Inflammatory macrophage treated with lipopolysaccharide for 1 hour (primary cell): ENCODE data around the gene CNBP.
A peak's percentile ranks its signal among the peaks of the same experiment; 100 is the strongest.

Experiments
- DNase-seq, 2 donors: peaks; one replicate each; pipeline ENCODE4 v3.0.0-alpha.2; 2020 to 2022

The CNBP gene

GRCh38 chr3:129130291-129130813 is 53.3 kb downstream of the CNBP start:
- DNase-seq: no peak

DNA sequence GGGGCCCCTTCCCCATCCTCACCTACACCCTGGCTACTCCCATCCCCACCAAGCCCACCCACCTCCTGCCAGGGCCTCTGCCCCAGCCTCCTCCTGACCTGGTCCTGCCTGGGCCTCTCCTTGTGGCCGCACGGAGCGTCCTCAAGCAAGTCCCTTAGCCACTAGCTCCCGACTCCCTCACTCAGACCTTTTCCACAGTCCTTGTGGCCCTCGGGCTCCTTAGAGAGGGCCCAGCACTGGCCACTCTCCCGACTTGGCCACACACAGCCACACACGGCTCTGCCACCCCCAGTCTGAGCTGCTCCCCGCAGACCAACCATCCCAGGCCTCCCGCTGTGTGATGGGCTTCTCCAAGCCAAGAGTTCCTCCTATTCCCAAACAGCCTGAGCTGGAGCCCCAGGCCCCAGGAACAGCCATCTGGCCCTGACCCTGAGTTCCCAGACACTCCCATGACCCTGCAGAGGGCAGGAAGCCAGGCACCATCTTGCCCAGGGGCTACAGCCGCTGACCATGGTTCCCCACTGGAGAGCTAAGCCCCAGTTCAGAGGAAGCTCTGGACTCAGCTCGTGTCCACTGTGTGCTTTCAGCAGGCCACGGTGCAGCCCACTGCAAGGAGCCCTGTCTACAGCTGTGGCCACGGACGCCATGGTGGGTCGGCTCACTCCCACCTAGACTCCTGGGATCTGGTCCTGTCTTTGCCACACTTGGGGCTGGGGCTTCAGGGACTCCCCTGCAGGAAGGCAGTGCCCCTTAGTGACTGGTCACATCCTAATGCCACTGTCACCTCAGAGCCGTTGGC is 55.1 kb downstream of the CNBP start:
- no peak for DNase-seq

DNA sequence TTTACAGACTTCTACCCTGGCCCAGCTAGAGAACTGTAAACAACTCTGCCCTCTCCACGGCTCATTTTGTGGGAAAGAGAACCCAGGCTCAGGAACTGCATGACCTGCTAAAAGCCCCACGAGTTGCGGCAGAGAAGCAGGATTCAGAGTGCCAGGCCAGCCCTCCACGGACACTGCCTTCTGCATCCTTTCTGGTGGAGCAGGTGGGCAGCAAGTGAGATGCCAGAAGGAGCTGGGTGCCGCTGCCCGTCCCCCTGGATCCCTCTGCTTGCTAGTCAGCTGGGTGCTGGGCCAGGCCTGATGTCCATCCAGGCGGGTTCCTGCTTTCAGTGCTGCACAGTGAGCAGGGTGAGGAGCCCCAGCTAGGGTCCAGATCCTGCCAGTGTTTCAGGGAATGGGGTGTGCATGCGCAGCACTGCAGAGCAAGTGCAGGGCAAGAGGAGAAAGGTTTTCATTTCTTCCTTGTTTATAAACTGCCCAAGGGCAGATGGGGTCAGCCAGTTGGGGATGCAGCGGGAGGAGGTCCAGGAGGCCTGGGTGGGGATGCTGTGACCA is 56.9 kb downstream of the CNBP start:
- DNase-seq: no peak

- DNase-seq: no peak
Measured at GRCh38 chr3:129123314-129124060, 60.2 kb downstream of the CNBP start.

GRCh38 chr3:129122412-129123011 is 61.2 kb downstream of the CNBP start:
- DNase-seq: peak; percentile 28 to 33

GRCh38 chr3:129121792-129122411 is 61.8 kb downstream of the CNBP start, which contains the start of gene RAB43:
Gene RAB43, minus strand, starts transcription at chr3:129121804. Its CDS starts 315 bp downstream, at chr3:129121489.
- peak; percentile 21 to 24 for DNase-seq

GRCh38 chr3:129121016-129121791 is 62.5 kb downstream of the CNBP start:
- DNase-seq: peak; percentile 31 to 36

GRCh38 chr3:129120254-129121004 is 63.3 kb downstream of the CNBP start:
- peak; percentile 94 to 95 for DNase-seq

- DNase-seq: peak in 1 of 2 donors; percentile 3
Measured at GRCh38 chr3:129119365-129120100, 64.2 kb downstream of the CNBP start.

DNA sequence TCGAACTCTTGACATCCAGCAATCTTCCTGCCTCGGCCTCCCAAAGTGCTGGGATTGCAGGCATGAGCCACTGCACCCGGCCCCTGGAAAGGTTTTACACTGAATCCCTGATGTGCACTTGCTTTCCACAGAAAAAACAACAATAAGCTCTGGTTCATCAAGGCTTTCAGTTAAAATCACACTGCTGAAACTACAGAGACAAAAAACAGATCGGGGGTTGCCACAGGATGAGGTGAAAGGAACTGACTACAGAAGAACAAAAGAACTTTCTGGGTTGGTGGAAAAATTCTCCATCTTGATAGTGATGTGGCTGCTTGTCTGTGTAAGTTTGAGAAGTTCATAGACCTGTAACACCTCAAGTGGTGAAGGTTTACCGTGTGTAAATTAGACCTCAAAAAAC is 65.0 kb downstream of the CNBP start:
- no peak for DNase-seq
